ENCODE data around the gene SLC16A12. TPM values are rescaled to one million over a fixed set of nuclear protein-coding genes. Genes with fewer than 3 reads are reported as not detected.

The SLC16A12 gene
- total RNA-seq, 4 donors from 2014 or later = 25.4 to 137 (median 35.3) TPM

DNA sequence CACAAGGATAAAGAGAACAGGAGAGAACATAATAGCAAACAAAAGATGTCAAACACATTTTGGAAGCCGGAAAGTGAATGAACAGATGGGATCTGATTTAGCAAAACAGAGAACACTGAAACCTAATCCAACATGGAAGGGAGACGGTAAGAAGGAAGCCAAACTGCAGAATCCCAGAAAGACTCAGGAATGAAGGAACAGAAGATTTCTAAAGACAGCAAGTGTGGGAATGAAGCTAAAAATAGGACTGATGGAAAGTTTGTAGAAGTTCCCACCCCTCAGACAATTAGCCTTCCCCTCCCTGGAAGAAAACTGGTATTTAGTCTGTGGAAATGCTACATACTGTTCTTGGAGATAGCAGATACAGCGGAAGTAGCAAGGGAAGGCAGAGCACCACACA lies 40.8 kb downstream of the SLC16A12 start:
- H3K27ac ChIP-seq = no peak overlapping the region
- no peaks in the 10 kb centered on the region for H3K27me3 ChIP-seq
- 73 to 78% methylated on average over 3 of the region's 3 CpGs for WGBS, 2 donors
- intact Hi-C loops (cut with DNase I) = no loop called here
- H3K36me3 ChIP-seq = no peaks in the 10 kb centered on the region
- H3K4me3 ChIP-seq (replicated peaks in 1 of 3) = no peak overlapping the region
- peaks cover 0 to 4% of the 10 kb centered on the region in 2 donors for H3K4me1 ChIP-seq
- DNase-seq = no peak
- no peaks in the 10 kb centered on the region for H3K9me3 ChIP-seq
- TF ChIP-seq, protein P1, sequence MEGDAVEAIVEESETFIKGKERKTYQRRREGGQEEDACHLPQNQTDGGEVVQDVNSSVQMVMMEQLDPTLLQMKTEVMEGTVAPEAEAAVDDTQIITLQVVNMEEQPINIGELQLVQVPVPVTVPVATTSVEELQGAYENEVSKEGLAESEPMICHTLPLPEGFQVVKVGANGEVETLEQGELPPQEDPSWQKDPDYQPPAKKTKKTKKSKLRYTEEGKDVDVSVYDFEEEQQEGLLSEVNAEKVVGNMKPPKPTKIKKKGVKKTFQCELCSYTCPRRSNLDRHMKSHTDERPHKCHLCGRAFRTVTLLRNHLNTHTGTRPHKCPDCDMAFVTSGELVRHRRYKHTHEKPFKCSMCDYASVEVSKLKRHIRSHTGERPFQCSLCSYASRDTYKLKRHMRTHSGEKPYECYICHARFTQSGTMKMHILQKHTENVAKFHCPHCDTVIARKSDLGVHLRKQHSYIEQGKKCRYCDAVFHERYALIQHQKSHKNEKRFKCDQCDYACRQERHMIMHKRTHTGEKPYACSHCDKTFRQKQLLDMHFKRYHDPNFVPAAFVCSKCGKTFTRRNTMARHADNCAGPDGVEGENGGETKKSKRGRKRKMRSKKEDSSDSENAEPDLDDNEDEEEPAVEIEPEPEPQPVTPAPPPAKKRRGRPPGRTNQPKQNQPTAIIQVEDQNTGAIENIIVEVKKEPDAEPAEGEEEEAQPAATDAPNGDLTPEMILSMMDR (IDR thresholded peaks at IDR 0.05) = no peak
- no peak for TF ChIP-seq POLR2A (IDR thresholded peaks at IDR 0.05)

DNA sequence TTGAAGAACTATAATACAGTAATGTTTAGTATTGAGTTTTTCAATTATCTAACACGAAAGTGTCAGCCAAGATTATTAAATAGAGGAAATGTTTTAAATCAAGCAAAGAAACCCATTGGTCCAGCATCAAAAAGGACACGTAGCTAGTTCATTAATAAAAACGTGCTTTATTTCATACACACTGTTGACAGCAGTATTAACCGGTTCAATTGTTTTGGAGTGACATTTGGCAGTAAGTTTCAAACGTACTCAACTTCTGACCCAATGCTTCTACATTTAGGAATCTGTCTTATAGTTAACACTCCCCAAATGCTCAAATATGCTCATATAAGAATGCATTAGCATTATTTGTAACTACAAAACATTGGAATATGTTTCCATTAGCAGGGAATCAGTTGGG lies 41.3 kb downstream of the SLC16A12 start:
- Histone ChIP-seq H3K4me1 (peaks cover 0 to 4% of the 10 kb centered on the region in 2 donors), H3K4me3 (replicated peaks in 1 of 3) (no peak overlapping the region), H3K9me3 (no peaks in the 10 kb centered on the region), H3K36me3 (no peaks in the 10 kb centered on the region), H3K27ac (no peak overlapping the region), H3K27me3 (no peaks in the 10 kb centered on the region)
- intact Hi-C loops (cut with DNase I) = no loop called here
- DNase-seq = no peak
- TF ChIP-seq, protein P1 (IDR thresholded peaks at IDR 0.05) = no peak
- no peak for TF ChIP-seq POLR2A (IDR thresholded peaks at IDR 0.05)
- 71 to 76% methylated on average over 5 of the region's 5 CpGs for WGBS, 2 donors

DNA sequence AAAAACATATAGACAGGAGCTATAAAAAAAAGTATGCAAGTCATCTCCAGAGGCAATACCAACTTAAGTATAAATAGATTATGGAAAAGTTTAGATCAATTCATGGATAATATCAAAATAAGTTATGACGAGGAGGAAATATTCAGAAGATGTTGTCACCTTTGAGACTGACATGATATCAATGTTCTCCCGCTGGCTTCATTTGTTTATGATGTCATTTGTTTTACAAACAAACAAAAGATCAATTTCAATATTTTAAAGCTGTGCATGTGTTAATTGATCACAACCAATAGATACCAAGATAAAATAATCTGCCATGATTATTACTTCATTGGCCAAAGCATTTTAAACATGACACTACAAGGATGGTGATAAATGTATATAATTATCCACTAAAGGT lies 43.5 kb downstream of the SLC16A12 start:
- H3K4me3 ChIP-seq (replicated peaks in 1 of 3) = no peak overlapping the region
- intact Hi-C loops (cut with DNase I) = no loop called here
- H3K9me3 ChIP-seq = no peaks in the 10 kb centered on the region
- no peak for DNase-seq
- no peak overlapping the region for H3K27ac ChIP-seq
- H3K4me1 ChIP-seq = no peaks in the 10 kb centered on the region
- WGBS, 2 donors = 94 to 96% methylated on average over 2 of the region's 2 CpGs
- no peaks in the 10 kb centered on the region for H3K27me3 ChIP-seq
- no peaks in the 10 kb centered on the region for H3K36me3 ChIP-seq
- TF ChIP-seq, protein P1 (IDR thresholded peaks at IDR 0.05) = no peak
- TF ChIP-seq POLR2A (IDR thresholded peaks at IDR 0.05) = no peak

DNA sequence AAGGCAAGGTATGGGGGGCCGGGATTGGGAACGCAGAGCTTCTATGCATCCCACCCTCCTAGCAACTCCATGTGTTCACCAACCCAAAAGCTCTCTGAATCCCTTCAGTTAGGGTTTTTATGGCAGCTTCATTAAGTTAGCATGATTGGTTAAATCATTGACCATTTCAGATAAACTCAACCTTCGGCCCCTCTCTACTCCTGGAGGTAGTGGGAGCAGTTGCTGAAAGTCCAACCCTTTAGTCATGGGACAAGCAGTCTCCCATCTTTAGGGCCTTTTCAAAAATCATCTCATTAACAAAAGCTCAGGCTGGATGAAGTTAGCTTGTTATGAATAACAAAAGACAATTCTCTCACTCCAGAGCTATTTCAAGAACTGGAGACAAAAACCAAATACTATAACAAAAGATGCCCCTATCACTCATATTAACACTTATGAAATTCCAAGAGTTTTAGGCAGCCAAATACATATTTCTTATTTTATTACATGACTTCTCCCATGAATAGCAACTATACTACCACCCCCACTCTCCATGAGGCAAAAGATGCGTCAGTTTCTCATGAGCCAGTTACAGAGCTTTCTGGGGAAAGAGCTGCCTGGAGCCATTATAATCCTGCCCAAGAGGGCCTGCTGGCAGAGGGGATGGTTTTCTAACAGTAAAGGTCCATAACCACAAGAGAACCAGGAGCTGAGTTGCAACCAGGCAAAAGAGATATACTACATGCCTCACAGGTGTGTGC lies 44.6 kb downstream of the SLC16A12 start:
- Histone ChIP-seq H3K36me3 (no peaks in the 10 kb centered on the region), H3K4me3 (replicated peaks in 1 of 3) (no peak overlapping the region), H3K27me3 (no peaks in the 10 kb centered on the region), H3K27ac (no peak overlapping the region), H3K9me3 (no peaks in the 10 kb centered on the region), H3K4me1 (no peaks in the 10 kb centered on the region)
- DNase-seq = no peak
- intact Hi-C loops (cut with DNase I) = no loop called here
- TF ChIP-seq, protein P1 (IDR thresholded peaks at IDR 0.05) = no peak
- TF ChIP-seq POLR2A (IDR thresholded peaks at IDR 0.05) = no peak
- WGBS, 2 donors = 94 to 98% methylated on average over 4 of the region's 4 CpGs

DNA sequence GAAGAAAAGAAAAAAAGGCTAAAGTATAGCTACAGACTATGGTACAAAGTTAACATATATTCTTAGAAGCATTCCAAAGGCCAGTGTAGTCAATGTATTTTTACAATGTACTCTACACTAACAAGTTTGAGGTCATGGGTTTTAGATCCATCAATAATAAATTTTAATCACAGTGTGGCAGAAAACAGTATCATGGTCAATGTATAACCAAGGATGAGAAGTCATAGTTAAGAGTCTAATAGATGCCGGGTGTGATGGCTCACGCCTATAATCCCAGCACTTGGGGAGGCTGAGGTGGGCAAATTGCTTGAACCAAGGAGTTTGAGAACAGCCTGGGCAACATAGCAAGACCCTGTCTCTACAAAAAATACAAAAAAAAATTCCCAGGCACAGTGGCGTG lies 53.1 kb downstream of the SLC16A12 start:
- DNase-seq = no peak
- Histone ChIP-seq H3K27ac (peak overlapping the region; percentile 71 to 98 (median 96)), H3K4me3 (replicated peaks in 1 of 3) (no peak overlapping the region), H3K4me1 (peaks cover 53 to 54% of the 10 kb centered on the region in 2 donors), H3K27me3 (no peaks in the 10 kb centered on the region), H3K9me3 (no peaks in the 10 kb centered on the region), H3K36me3 (no peaks in the 10 kb centered on the region)
- no peak for TF ChIP-seq POLR2A (IDR thresholded peaks at IDR 0.05)
- TF ChIP-seq, protein P1 (IDR thresholded peaks at IDR 0.05) = no peak
- intact Hi-C loops (cut with DNase I) = no loop called here
- 95 to 97% methylated on average over 3 of the region's 3 CpGs for WGBS, 2 donors
